ENCODE measurements around the gene CASP1. TPM values are rescaled to one million over a fixed set of nuclear protein-coding genes. Genes with fewer than 3 reads are reported as not detected.

CASP1 gene
- total RNA-seq, 1 experiment from 2014 or later = not detected

DNA sequence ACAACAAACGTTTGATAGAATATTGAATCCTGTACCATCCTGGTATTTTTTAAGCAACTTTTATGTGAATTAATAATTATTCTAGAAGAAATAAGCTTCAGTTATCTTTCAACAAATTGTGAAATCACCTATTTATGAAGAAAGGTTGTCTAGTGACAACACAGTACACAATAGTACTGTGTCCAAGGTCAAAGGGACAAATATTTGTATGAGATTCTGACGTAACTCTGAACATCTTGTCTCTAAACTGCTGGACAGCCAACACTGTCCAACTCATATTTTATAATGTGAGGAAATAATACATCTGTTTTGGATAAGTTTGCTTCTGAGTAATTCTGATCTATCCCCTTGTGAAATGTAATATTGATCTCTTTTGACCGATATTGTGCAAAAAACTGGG lies 30.9 kb downstream of the CASP1 start:
- peaks cover 11% of the 10 kb centered on the region for H3K4me1 Mint-ChIP-seq
- H3K36me3 Mint-ChIP-seq = no peaks in the 10 kb centered on the region
- CTCF ChIA-PET = no interaction called here
- POLR2A ChIA-PET = no interaction called here
- no peak overlapping the region for H3K4me3 Mint-ChIP-seq
- H3K9me3 Mint-ChIP-seq = peaks cover 13% of the 10 kb centered on the region
- no peak for ATAC-seq
- no peak overlapping the region for H3K27ac Mint-ChIP-seq
- DNase-seq (ENCODE audit: low spot score) = no peak
- no peaks in the 10 kb centered on the region for H3K27me3 Mint-ChIP-seq (ENCODE audit: low read depth)
- peak; percentile 80 for TF ChIP-seq GABPB1 (CRISPR knock-in tag; IDR thresholded peaks at IDR 0.05)
- TF ChIP-seq, protein P1, sequence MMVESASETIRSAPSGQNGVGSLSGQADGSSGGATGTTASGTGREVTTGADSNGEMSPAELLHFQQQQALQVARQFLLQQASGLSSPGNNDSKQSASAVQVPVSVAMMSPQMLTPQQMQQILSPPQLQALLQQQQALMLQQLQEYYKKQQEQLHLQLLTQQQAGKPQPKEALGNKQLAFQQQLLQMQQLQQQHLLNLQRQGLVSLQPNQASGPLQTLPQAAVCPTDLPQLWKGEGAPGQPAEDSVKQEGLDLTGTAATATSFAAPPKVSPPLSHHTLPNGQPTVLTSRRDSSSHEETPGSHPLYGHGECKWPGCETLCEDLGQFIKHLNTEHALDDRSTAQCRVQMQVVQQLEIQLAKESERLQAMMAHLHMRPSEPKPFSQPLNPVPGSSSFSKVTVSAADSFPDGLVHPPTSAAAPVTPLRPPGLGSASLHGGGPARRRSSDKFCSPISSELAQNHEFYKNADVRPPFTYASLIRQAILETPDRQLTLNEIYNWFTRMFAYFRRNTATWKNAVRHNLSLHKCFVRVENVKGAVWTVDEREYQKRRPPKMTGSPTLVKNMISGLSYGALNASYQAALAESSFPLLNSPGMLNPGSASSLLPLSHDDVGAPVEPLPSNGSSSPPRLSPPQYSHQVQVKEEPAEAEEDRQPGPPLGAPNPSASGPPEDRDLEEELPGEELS (CRISPR knock-in tag; IDR thresholded peaks at IDR 0.05) = no peak

GRCh38 chr11:105003151-105003550 lies 31.8 kb downstream of the CASP1 start:
- Mint-ChIP-seq H3K27me3 (ENCODE audit: low read depth) (no peaks in the 10 kb centered on the region), H3K4me1 (peaks cover 11% of the 10 kb centered on the region), H3K27ac (no peak overlapping the region), H3K4me3 (no peak overlapping the region), H3K9me3 (peaks cover 13% of the 10 kb centered on the region), H3K36me3 (no peaks in the 10 kb centered on the region)
- TF ChIP-seq TCF7 (CRISPR knock-in tag; IDR thresholded peaks at IDR 0.05; ENCODE audit: low read depth) = no peak
- peak; percentile 34; the same call in 1 of the 2 replicates for TF ChIP-seq ZNF121 (CRISPR knock-in tag; IDR thresholded peaks at IDR 0.05)
- no peak for TF ChIP-seq ZNF423 (CRISPR knock-in tag; IDR thresholded peaks at IDR 0.05)
- TF ChIP-seq ZNF396 (CRISPR knock-in tag; IDR thresholded peaks at IDR 0.05; ENCODE audit: borderline replicate concordance) = no peak
- no peak for ATAC-seq
- POLR2A ChIA-PET = no interaction called here
- DNase-seq (ENCODE audit: low spot score) = no peak
- CTCF ChIA-PET = no interaction called here

- H3K36me3 Mint-ChIP-seq = no peaks in the 10 kb centered on the region
- TF ChIP-seq CBFB (CRISPR knock-in tag; IDR thresholded peaks at IDR 0.05; ENCODE audit: low read depth) (no peak), ZNF317 (CRISPR knock-in tag; IDR thresholded peaks at IDR 0.05; ENCODE audit: borderline replicate concordance, low read depth) (0 out of 2 replicates have a peak, but pooled peaks have one; percentile 49), ERG (CRISPR knock-in tag; IDR thresholded peaks at IDR 0.05) (no peak), ATF6 (CRISPR knock-in tag; IDR thresholded peaks at IDR 0.05) (no peak), ZNF281 (CRISPR knock-in tag; IDR thresholded peaks at IDR 0.05) (no peak), TCF7 (CRISPR knock-in tag; IDR thresholded peaks at IDR 0.05; ENCODE audit: low read depth) (no peak)
- TF ChIP-seq, protein P2, sequence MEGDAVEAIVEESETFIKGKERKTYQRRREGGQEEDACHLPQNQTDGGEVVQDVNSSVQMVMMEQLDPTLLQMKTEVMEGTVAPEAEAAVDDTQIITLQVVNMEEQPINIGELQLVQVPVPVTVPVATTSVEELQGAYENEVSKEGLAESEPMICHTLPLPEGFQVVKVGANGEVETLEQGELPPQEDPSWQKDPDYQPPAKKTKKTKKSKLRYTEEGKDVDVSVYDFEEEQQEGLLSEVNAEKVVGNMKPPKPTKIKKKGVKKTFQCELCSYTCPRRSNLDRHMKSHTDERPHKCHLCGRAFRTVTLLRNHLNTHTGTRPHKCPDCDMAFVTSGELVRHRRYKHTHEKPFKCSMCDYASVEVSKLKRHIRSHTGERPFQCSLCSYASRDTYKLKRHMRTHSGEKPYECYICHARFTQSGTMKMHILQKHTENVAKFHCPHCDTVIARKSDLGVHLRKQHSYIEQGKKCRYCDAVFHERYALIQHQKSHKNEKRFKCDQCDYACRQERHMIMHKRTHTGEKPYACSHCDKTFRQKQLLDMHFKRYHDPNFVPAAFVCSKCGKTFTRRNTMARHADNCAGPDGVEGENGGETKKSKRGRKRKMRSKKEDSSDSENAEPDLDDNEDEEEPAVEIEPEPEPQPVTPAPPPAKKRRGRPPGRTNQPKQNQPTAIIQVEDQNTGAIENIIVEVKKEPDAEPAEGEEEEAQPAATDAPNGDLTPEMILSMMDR (IDR thresholded peaks at IDR 0.05) = peak; percentile 86
- TF ChIP-seq, protein P3, sequence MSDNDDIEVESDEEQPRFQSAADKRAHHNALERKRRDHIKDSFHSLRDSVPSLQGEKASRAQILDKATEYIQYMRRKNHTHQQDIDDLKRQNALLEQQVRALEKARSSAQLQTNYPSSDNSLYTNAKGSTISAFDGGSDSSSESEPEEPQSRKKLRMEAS (CRISPR knock-in tag; IDR thresholded peaks at IDR 0.05) = peak; percentile 32; the same call in 1 of the 2 replicates
- TF ChIP-seq, protein P4, sequence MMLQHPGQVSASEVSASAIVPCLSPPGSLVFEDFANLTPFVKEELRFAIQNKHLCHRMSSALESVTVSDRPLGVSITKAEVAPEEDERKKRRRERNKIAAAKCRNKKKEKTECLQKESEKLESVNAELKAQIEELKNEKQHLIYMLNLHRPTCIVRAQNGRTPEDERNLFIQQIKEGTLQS (CRISPR knock-in tag; conservative IDR thresholded peaks at IDR 0.05) = no peak
- peaks cover 11% of the 10 kb centered on the region for H3K4me1 Mint-ChIP-seq
- H3K27me3 Mint-ChIP-seq (ENCODE audit: low read depth) = no peaks in the 10 kb centered on the region
- H3K9me3 Mint-ChIP-seq = peaks cover 19% of the 10 kb centered on the region
- H3K27ac Mint-ChIP-seq = no peak overlapping the region; the same call in 1 of the 2 replicates
- peak; percentile 57 for DNase-seq (ENCODE audit: low spot score)
- ATAC-seq = peak; percentile 84
- POLR2A ChIA-PET = no interaction called here
- CTCF ChIA-PET = interaction anchor here (0.6 to 1.1 kb wide), 9 partner anchors 8 to 391 kb away, joined by 3 to 7 read pairs (median 3); partner anchors contain the start of gene CASP4
- no peak overlapping the region for H3K4me3 Mint-ChIP-seq
These were observed 34.1 kb downstream of the CASP1 start for GRCh38 chr11:105000797-105001196.
